B cell (primary cell): ENCODE measurements around the gene RSU1. TPM values are rescaled to one million over a fixed set of nuclear protein-coding genes. Genes with fewer than 3 reads are reported as not detected.

Experiments
- ATAC-seq: fragments of 200-7000 bp; cut with Tn5 transposase; one replicate; pipeline ENCODE4 v1.10.0; 2021; ENCODE audit warnings: low read depth, mild to moderate bottlenecking, moderate number of reproducible peaks, moderate library complexity
- CTCF ChIA-PET: fragments of 350-600 bp; sonication (Branson Sonifier 250); formaldehyde crosslinking; loops from one replicate; lab custom pipeline; 2021; ENCODE audit warnings: antibody characterized with exemption, inconsistent platforms; lab: Charles Lee
- POLR2A ChIA-PET: fragments of 350-600 bp; sonication (Branson Sonifier 250); formaldehyde crosslinking; loops from one replicate; lab custom pipeline; 2021; ENCODE audit warnings: antibody characterized with exemption; lab: Charles Lee
- DNase-seq: peaks from one replicate; pipeline ENCODE4 v3.0.0; 2013
- H2AFZ ChIP-seq: 2 replicates; pipeline ENCODE4 v1.6.1; 2012; ENCODE audit warnings: mild to moderate bottlenecking, low read depth, low read length; ENCODE audit not compliant: insufficient read depth, poor library complexity, severe bottlenecking
- H3K27ac ChIP-seq, 2 donors: 1 replicate in 1 of 2; 2 replicates in 1 of 2; pipeline ENCODE4 v1.5.1; 2012 to 2013; ENCODE audit warnings: low read length in 2 of 2, mild to moderate bottlenecking in 2 of 2, moderate library complexity in 1 of 2
- H3K27me3 ChIP-seq, 4 experiments: fragments of 200-600 bp in 1 of 4; sonication (generic) in 1 of 4; replicated peaks in 1 of 4; 1 replicate in 2 of 4; 2 replicates in 2 of 4; pipeline versions ENCODE4 v1.6.1 to v1.7.0; 2013 to 2016; ENCODE audit warnings: low read length in 3 of 4, mild to moderate bottlenecking in 2 of 4, mixed read lengths in 1 of 4, moderate library complexity in 1 of 4; ENCODE audit not compliant: insufficient read depth in 4 of 4, control insufficient read depth in 3 of 4; ENCODE audit errors: control extremely low read depth in 1 of 4
- H3K36me3 ChIP-seq, 2 experiments: replicated peaks in 1 of 2; 1 replicate in 1 of 2; 2 replicates in 1 of 2; pipeline versions ENCODE4 v1.6.1 to v1.7.1; 2013; ENCODE audit warnings: low read length in 1 of 2; ENCODE audit not compliant: insufficient read depth in 2 of 2, control insufficient read depth in 1 of 2; ENCODE audit errors: control extremely low read depth in 1 of 2, extremely low read depth in 1 of 2
- H3K4me1 ChIP-seq, 2 donors: fragments of 200-600 bp in 1 of 2; sonication (generic) in 1 of 2; 1 replicate in 1 of 2; 2 replicates in 1 of 2; pipeline versions ENCODE4 v1.5.1 to v1.6.1; 2013 to 2017; ENCODE audit warnings: low read length in 2 of 2; ENCODE audit not compliant: control insufficient read depth in 2 of 2, insufficient read depth in 2 of 2
- H3K4me2 ChIP-seq: replicated peaks from 2 replicates; pipeline ENCODE3; 2012; ENCODE audit warnings: mild to moderate bottlenecking, low read depth, low read length; ENCODE audit not compliant: poor library complexity, severe bottlenecking
- H3K4me3 ChIP-seq, 5 experiments: fragments of 200-600 bp in 1 of 5; sonication (generic) in 1 of 5; 1 replicate in 3 of 5; 2 replicates in 2 of 5; pipeline versions ENCODE4 v1.5.1 to v1.7.0; 2011 to 2016; ENCODE audit warnings: low read length in 4 of 5, mild to moderate bottlenecking in 4 of 5, low read depth in 2 of 5, control low read depth in 1 of 5, moderate library complexity in 1 of 5; ENCODE audit not compliant: insufficient read depth in 1 of 5; ENCODE audit errors: control extremely low read depth in 1 of 5, extremely low read depth in 1 of 5
- H3K79me2 ChIP-seq: fragments of 200-600 bp; sonication (generic); one replicate; pipeline ENCODE4 v1.6.0; 2016; ENCODE audit warnings: low read length; ENCODE audit not compliant: control insufficient read depth, insufficient read depth
- H3K9ac ChIP-seq: fragments of 200-600 bp; sonication (generic); 2 replicates; pipeline ENCODE4 v1.6.1; 2017; ENCODE audit warnings: mild to moderate bottlenecking, low read length, moderate library complexity
- H3K9me3 ChIP-seq, 3 donors: one replicate each; pipeline versions ENCODE4 v1.6.1 to v1.7.1; 2013; ENCODE audit warnings: low read length in 2 of 3; ENCODE audit not compliant: control insufficient read depth in 2 of 3, insufficient read depth in 1 of 3; ENCODE audit errors: control extremely low read depth in 1 of 3
- H4K20me1 ChIP-seq: 2 replicates; pipeline ENCODE4 v1.6.0; 2012; ENCODE audit warnings: mild to moderate bottlenecking, low read length; ENCODE audit not compliant: insufficient read depth, control insufficient read depth, poor library complexity, severe bottlenecking
- H3K27ac Mint-ChIP-seq: one replicate; pipeline ENCODE4 v1.8.0; 2021; ENCODE audit warnings: mixed read lengths
- H3K27me3 Mint-ChIP-seq: one replicate; pipeline ENCODE4 v1.8.0; 2021; ENCODE audit warnings: mixed read lengths
- H3K4me1 Mint-ChIP-seq: one replicate; pipeline ENCODE4 v1.8.0; 2021; ENCODE audit warnings: mixed read lengths
- H3K4me3 Mint-ChIP-seq: one replicate; pipeline ENCODE4 v1.8.0; 2021; ENCODE audit warnings: mixed read lengths
- H3K9me3 Mint-ChIP-seq: one replicate; pipeline ENCODE4 v1.8.0; 2022; ENCODE audit warnings: mixed read lengths; ENCODE audit not compliant: insufficient read depth
- CTCF ChIP-seq: fragments of 200-600 bp; IDR thresholded peaks from one replicate; pipeline ENCODE4 v1.8.0; 2022; ENCODE audit warnings: antibody characterized with exemption, mild to moderate bottlenecking
- EZH2 ChIP-seq: IDR thresholded peaks from 2 replicates; pipeline ENCODE4 v1.6.1; 2012; ENCODE audit warnings: borderline replicate concordance, low read depth, mild to moderate bottlenecking, moderate library complexity, low read length; ENCODE audit not compliant: insufficient read depth, poor library complexity, severe bottlenecking
- whole genome bisulfite sequencing: methylation state at CpG from one replicate; pipeline ENCODE4 v1.1.5; 2013; ENCODE audit warnings: missing lambda C conversion rate; ENCODE audit not compliant: insufficient coverage; 5-methylcytosine and 5-hydroxymethylcytosine counted together
- intact Hi-C: fragments of 100-400 bp; cut with micrococcal nuclease; formaldehyde crosslinking; loops from one replicate; pipeline ENCODE4 v1.10.0; 2022
- polyA plus RNA-seq: library from polyadenylated mRNA; depleted of rRNA; stranded (reverse); fragments of >200 nt; gene quantifications from 2 replicates; pipeline ENCODE4 v1.2.3, GENCODE V29; 2012
- total RNA-seq, 2 donors: library from RNA; stranded (reverse); fragments of 120-200 nt in 1 of 2; gene quantifications; 1 replicate in 1 of 2; 2 replicates in 1 of 2; pipeline versions ENCODE4 v1.2.3 to v1.2.4, GENCODE V29; 2013 to 2022

Gene RSU1
- total and polyA plus RNA-seq, 2 donors (not counting 1 experiment from before 2014, with no cell fraction given) = 33.4 to 41.1 TPM

GRCh38 chr10:16644146-16644545 is 173.1 kb downstream of the RSU1 start:
- no peak for TF ChIP-seq EZH2
- no peak for TF ChIP-seq CTCF
- Histone ChIP-seq H3K36me3 (no peaks in the 10 kb centered on the region), H3K4me1 (no peaks in the 10 kb centered on the region), H3K27me3 (no peaks in the 10 kb centered on the region), H3K9me3 (no peaks in the 10 kb centered on the region), H3K4me3 (no peak overlapping the region), H3K27ac (no peak overlapping the region), H3K9ac (no peak overlapping the region), H3K4me2 (no peak overlapping the region), H4K20me1 (no peaks in the 10 kb centered on the region), H2AFZ (no peak overlapping the region), H3K79me2 (no peaks in the 10 kb centered on the region)
- Mint-ChIP-seq H3K27ac (no peak overlapping the region), H3K27me3 (no peaks in the 10 kb centered on the region), H3K4me1 (no peaks in the 10 kb centered on the region), H3K4me3 (no peak overlapping the region), H3K9me3 (no peaks in the 10 kb centered on the region)
- WGBS = 100% methylated on average over 1 of the region's 5 CpGs
- DNase-seq (no peak), ATAC-seq (no peak)
- ChIA-PET CTCF (no interaction called here), POLR2A (no interaction called here)
- intact Hi-C loops = no loop called here

DNA sequence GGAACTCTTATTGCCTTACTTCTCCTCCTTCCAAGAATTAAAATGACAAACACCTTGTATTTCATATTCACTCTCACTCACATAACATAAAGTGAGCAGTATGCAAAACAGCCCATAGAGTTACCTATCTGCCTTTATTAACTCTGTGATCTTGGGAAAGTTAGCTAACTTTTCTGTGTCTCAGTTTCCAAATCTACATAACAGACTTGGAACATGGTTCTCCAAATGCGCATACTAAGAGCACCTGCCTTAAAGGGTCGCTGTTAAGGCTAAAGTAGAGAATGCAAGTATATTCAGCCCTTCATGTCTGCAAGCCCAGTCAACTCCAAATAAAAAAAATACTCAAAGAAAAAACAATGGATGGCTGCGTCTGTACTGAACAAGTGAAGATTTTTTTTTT is 173.7 kb downstream of the RSU1 start:
- H3K9ac ChIP-seq = no peak overlapping the region
- intact Hi-C loops = no loop called here
- no peak overlapping the region for H3K27ac ChIP-seq
- Mint-ChIP-seq H3K9me3 (no peaks in the 10 kb centered on the region), H3K4me3 (no peak overlapping the region), H3K4me1 (no peaks in the 10 kb centered on the region), H3K27ac (no peak overlapping the region), H3K27me3 (no peaks in the 10 kb centered on the region)
- no peaks in the 10 kb centered on the region for H4K20me1 ChIP-seq
- no peak overlapping the region for H2AFZ ChIP-seq
- ATAC-seq (no peak), DNase-seq (no peak)
- no peaks in the 10 kb centered on the region for H3K9me3 ChIP-seq
- ChIA-PET CTCF (no interaction called here), POLR2A (no interaction called here)
- no CpG with 5 or more reads among the region's 3 CpGs for WGBS
- H3K4me1 ChIP-seq = no peaks in the 10 kb centered on the region
- no peak for TF ChIP-seq CTCF
- TF ChIP-seq EZH2 = no peak
- H3K79me2 ChIP-seq = no peaks in the 10 kb centered on the region
- H3K36me3 ChIP-seq = no peaks in the 10 kb centered on the region
- H3K4me3 ChIP-seq = no peak overlapping the region
- no peak overlapping the region for H3K4me2 ChIP-seq
- H3K27me3 ChIP-seq = no peaks in the 10 kb centered on the region
